K562 (cell line): ENCODE measurements around the gene FAAP100. TPM values are rescaled to one million over a fixed set of nuclear protein-coding genes. Genes with fewer than 3 reads are reported as not detected.
A peak's percentile ranks its signal among the peaks of the same experiment; 100 is the strongest.

Source experiments
- ARNT ChIP-seq, 2 experiments: fragments of 450-650 bp; IDR thresholded peaks; 2 replicates each; pipeline ENCODE4 v1.6.1; 2016; ENCODE audit warnings: mild to moderate bottlenecking in 1 of 2
- CBFA2T3 ChIP-seq: fragments of 450-650 bp; IDR thresholded peaks from 2 replicates; pipeline ENCODE4 v1.6.1; 2017
- LEF1 ChIP-seq: fragments of 450-650 bp; IDR thresholded peaks from 2 replicates; pipeline ENCODE4 v1.6.1; 2016; ENCODE audit warnings: mild to moderate bottlenecking
- PTTG1 ChIP-seq: fragments of 450-650 bp; IDR thresholded peaks from 2 replicates; pipeline ENCODE4 v1.6.1; 2016; ENCODE audit warnings: low read depth, mild to moderate bottlenecking, missing genetic modification characterization, missing compliant biosample characterization
- SMAD3 ChIP-seq: fragments of 450-650 bp; formaldehyde crosslinking; conservative IDR thresholded peaks from 2 replicates; pipeline ENCODE4 v1.4.0; 2020; ENCODE audit warnings: mild to moderate bottlenecking
- SRF ChIP-seq, 2 experiments: fragments of 250-450, 450-650 bp in 1 of 2; sonication (Bioruptor Pico) in 1 of 2; sonication (generic) in 1 of 2; formaldehyde crosslinking; IDR thresholded peaks; 2 replicates each; pipeline versions ENCODE4 v1.5.0 to v1.5.1; 2020 to 2022; ENCODE audit warnings: mild to moderate bottlenecking in 1 of 2, missing genetic modification reagents in 1 of 2
- SRSF7 ChIP-seq: fragments of 200-400 bp; formaldehyde crosslinking; optimal IDR thresholded peaks from 2 replicates; pipeline ENCODE3; 2017; ENCODE audit warnings: mild to moderate bottlenecking, low read depth, low read length
- ZNF143 ChIP-seq: sonication (generic); formaldehyde crosslinking; IDR thresholded peaks from 2 replicates; pipeline ENCODE4 v1.9.0; 2022; ENCODE audit warnings: mild to moderate bottlenecking, missing genetic modification reagents
- ZNF175 ChIP-seq: fragments of 200-800 bp; sonication (Bioruptor generic); IDR thresholded peaks from 2 replicates; pipeline ENCODE4 v1.6.1; 2016; ENCODE audit warnings: low read depth, mild to moderate bottlenecking, missing genetic modification characterization, missing compliant biosample characterization
- polyA plus RNA-seq, 8 experiments: library from polyadenylated mRNA; depleted of rRNA in 4 of 8; stranded (reverse) in 5 of 8; unstranded in 3 of 8; fragments of >200 nt; fragmentation: Nextera tagmentation in 2 of 8; fragmentation: Illumina TruSeq in 1 of 8; extraction: Ambion mirVana in 2 of 8; extraction: Trizol in 1 of 8; gene quantifications; 2 replicates each; pipeline versions ENCODE4 v1.2.1 to v1.2.3, GENCODE V29; 2011 to 2014; ENCODE audit warnings: inconsistent platforms in 1 of 8, missing spikeins in 1 of 8
- total RNA-seq, 7 experiments: library from RNA; depleted of rRNA in 6 of 7; stranded (reverse); fragments of >200 nt in 6 of 7; fragmentation: Illumina TruSeq in 2 of 7; extraction: Trizol in 2 of 7; gene quantifications; 2 replicates each; pipeline versions ENCODE4 v1.2.1 to v1.2.3, GENCODE V29; 2011 to 2021; ENCODE audit warnings: low replicate concordance in 1 of 7
- TF ChIP-seq, protein P1 (sequence below): IDR thresholded peaks from 2 replicates; pipeline ENCODE4 v1.6.1; 2012; ENCODE audit warnings: low read depth, low read length, improper control_type of control experiment, borderline replicate concordance
- TF ChIP-seq, protein P2 (sequence below): fragments of 450-650 bp; IDR thresholded peaks from 2 replicates; pipeline ENCODE4 v1.6.1; 2017; ENCODE audit warnings: antibody characterized with exemption, mild to moderate bottlenecking
- TF ChIP-seq, protein P3 (sequence below), 3 experiments: fragments of 200-800 bp in 1 of 3; sonication (Bioruptor generic) in 1 of 3; sonication (generic) in 1 of 3; formaldehyde crosslinking in 1 of 3; IDR thresholded peaks; 2 replicates each; pipeline versions ENCODE4 v1.6.1 to v1.8.0; 2016 to 2022; ENCODE audit warnings: mild to moderate bottlenecking in 2 of 3, missing compliant biosample characterization in 2 of 3, missing genetic modification characterization in 2 of 3, missing genetic modification reagents in 1 of 3
- TF ChIP-seq, protein P4 (sequence below): fragments of 250-450 bp; sonication (Bioruptor Pico); IDR thresholded peaks from 2 replicates; pipeline ENCODE4 v1.4.0; 2020; ENCODE audit warnings: mild to moderate bottlenecking, moderate library complexity
- TF ChIP-seq, protein P5 (sequence below), 2 experiments: fragments of 450-650 bp in 1 of 2; sonication (generic) in 1 of 2; formaldehyde crosslinking; conservative IDR thresholded peaks; 2 replicates each; pipeline versions ENCODE4 v1.4.0 to v1.8.1; 2020 to 2022; ENCODE audit warnings: mild to moderate bottlenecking in 1 of 2, missing genetic modification reagents in 1 of 2

FAAP100 gene
- total and polyA plus RNA-seq, 9 of the 15 experiments (the other 6 are each of a cell fraction or from before 2014, with no cell fraction given) = 0.31 to 51.2 (median 12.6) TPM

DNA sequence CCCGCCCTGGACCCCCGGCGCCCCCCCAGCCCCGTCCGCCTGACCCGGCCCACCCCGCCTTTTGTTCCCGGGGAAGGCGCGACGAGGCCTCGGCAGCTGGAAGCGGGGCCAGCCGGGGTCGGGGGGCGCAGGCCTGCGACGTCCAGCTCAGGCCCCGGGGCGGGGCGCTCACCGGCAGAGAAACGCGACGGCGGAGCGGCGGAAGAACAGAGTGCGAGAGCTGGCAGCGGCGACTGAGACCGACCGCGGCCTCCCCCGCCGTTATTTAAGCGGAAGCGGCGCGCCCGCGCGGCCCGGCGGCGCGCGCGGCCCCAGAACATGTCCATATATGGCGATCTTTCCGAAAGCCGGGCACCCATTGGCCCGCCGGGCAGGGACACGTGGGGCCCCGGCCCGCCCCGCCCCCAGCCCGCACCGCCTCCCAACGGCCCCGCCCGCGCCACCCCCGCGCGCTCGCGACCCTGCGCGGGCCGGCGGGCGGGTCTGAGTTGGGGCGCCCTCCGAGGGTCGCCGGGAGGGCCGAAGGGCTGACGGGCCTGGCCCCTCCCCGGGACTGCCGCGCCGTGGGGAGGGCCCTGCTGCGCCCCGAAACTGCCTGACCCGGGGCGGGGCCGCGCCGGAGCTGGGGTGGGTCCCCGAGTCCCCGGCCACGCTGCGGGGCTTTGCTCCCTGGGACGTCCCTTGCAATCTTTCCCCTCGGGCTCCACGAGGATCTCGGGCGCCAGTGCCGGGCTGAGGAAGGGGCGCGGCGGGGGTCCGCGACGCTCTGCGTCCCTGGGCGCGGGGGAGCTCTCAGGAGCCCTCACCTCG lies 39.4 kb downstream of the FAAP100 start, which contains the start of gene ACTG1 (continued):
- TF ChIP-seq, protein P1, sequence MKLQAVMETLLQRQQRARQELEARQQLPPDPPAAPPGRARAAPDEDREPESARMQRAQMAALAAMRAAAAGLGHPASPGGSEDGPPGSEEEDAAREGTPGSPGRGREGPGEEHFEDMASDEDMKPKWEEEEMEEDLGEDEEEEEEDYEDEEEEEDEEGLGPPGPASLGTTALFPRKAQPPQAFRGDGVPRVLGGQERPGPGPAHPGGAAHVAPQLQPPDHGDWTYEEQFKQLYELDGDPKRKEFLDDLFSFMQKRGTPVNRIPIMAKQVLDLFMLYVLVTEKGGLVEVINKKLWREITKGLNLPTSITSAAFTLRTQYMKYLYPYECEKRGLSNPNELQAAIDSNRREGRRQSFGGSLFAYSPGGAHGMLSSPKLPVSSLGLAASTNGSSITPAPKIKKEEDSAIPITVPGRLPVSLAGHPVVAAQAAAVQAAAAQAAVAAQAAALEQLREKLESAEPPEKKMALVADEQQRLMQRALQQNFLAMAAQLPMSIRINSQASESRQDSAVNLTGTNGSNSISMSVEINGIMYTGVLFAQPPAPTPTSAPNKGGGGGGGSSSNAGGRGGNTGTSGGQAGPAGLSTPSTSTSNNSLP = no peak
- TF ChIP-seq PTTG1 (no peak), LEF1 (no peak), SRF (CRISPR knock-in tag; IDR thresholded peaks at IDR 0.05) (peak; percentile 98 to 99), ARNT (IDR thresholded peaks at IDR 0.05) (no peak), CBFA2T3 (no peak), ZNF143 (CRISPR knock-in tag) (no peak), SMAD3 (CRISPR knock-in tag) (no peak), ZNF175 (CRISPR knock-in tag) (peak; percentile 97), SRSF7 (peak; percentile 90)
- TF ChIP-seq, protein P2, sequence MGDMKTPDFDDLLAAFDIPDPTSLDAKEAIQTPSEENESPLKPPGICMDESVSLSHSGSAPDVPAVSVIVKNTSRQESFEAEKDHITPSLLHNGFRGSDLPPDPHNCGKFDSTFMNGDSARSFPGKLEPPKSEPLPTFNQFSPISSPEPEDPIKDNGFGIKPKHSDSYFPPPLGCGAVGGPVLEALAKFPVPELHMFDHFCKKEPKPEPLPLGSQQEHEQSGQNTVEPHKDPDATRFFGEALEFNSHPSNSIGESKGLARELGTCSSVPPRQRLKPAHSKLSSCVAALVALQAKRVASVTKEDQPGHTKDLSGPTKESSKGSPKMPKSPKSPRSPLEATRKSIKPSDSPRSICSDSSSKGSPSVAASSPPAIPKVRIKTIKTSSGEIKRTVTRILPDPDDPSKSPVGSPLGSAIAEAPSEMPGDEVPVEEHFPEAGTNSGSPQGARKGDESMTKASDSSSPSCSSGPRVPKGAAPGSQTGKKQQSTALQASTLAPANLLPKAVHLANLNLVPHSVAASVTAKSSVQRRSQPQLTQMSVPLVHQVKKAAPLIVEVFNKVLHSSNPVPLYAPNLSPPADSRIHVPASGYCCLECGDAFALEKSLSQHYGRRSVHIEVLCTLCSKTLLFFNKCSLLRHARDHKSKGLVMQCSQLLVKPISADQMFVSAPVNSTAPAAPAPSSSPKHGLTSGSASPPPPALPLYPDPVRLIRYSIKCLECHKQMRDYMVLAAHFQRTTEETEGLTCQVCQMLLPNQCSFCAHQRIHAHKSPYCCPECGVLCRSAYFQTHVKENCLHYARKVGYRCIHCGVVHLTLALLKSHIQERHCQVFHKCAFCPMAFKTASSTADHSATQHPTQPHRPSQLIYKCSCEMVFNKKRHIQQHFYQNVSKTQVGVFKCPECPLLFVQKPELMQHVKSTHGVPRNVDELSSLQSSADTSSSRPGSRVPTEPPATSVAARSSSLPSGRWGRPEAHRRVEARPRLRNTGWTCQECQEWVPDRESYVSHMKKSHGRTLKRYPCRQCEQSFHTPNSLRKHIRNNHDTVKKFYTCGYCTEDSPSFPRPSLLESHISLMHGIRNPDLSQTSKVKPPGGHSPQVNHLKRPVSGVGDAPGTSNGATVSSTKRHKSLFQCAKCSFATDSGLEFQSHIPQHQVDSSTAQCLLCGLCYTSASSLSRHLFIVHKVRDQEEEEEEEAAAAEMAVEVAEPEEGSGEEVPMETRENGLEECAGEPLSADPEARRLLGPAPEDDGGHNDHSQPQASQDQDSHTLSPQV = no peak
- TF ChIP-seq, protein P3, sequence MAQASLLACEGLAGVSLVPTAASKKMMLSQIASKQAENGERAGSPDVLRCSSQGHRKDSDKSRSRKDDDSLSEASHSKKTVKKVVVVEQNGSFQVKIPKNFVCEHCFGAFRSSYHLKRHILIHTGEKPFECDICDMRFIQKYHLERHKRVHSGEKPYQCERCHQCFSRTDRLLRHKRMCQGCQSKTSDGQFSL (CRISPR knock-in tag; IDR thresholded peaks at IDR 0.05) = no peak
- TF ChIP-seq, protein P3 (tag; IDR thresholded peaks at IDR 0.05) = peak in 1 of 2 experiments; percentile 26; a peak in 1 of 4 replicates
- TF ChIP-seq, protein P4, sequence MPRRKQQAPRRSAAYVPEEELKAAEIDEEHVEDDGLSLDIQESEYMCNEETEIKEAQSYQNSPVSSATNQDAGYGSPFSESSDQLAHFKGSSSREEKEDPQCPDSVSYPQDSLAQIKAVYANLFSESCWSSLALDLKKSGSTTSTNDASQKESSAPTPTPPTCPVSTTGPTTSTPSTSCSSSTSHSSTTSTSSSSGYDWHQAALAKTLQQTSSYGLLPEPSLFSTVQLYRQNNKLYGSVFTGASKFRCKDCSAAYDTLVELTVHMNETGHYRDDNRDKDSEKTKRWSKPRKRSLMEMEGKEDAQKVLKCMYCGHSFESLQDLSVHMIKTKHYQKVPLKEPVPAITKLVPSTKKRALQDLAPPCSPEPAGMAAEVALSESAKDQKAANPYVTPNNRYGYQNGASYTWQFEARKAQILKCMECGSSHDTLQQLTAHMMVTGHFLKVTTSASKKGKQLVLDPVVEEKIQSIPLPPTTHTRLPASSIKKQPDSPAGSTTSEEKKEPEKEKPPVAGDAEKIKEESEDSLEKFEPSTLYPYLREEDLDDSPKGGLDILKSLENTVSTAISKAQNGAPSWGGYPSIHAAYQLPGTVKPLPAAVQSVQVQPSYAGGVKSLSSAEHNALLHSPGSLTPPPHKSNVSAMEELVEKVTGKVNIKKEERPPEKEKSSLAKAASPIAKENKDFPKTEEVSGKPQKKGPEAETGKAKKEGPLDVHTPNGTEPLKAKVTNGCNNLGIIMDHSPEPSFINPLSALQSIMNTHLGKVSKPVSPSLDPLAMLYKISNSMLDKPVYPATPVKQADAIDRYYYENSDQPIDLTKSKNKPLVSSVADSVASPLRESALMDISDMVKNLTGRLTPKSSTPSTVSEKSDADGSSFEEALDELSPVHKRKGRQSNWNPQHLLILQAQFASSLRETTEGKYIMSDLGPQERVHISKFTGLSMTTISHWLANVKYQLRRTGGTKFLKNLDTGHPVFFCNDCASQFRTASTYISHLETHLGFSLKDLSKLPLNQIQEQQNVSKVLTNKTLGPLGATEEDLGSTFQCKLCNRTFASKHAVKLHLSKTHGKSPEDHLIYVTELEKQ (CRISPR knock-in tag) = no peak
- TF ChIP-seq, protein P5, sequence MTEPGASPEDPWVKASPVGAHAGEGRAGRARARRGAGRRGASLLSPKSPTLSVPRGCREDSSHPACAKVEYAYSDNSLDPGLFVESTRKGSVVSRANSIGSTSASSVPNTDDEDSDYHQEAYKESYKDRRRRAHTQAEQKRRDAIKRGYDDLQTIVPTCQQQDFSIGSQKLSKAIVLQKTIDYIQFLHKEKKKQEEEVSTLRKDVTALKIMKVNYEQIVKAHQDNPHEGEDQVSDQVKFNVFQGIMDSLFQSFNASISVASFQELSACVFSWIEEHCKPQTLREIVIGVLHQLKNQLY (CRISPR knock-in tag; conservative IDR thresholded peaks at IDR 0.05) = no peak
